Tibial nerve (tissue), 4 donors: ENCODE measurements around the gene ROMO1. TPM values are rescaled to one million over a fixed set of nuclear protein-coding genes. Genes with fewer than 3 reads are reported as not detected.

Experiments used
- DNase-seq, 2 donors: peaks; one replicate each; pipeline ENCODE4 v3.0.0-alpha.2; 2019; ENCODE audit warnings: low spot score in 2 of 2
- H3K27ac ChIP-seq, 4 donors: fragments of 200-600 bp; sonication (generic) in 3 of 4; one replicate each; pipeline ENCODE4 v1.5.1; 2017 to 2019; ENCODE audit warnings: mild to moderate bottlenecking in 1 of 4
- H3K27me3 ChIP-seq, 2 donors: fragments of 200-600 bp; sonication (generic) in 1 of 2; one replicate each; pipeline versions ENCODE4 v1.5.1 to v1.6.0; 2017 to 2019
- H3K36me3 ChIP-seq, 3 donors: fragments of 200-600 bp; sonication (generic); one replicate each; pipeline ENCODE4 v1.5.1; 2018 to 2019
- H3K4me1 ChIP-seq, 4 donors: fragments of 200-600 bp; sonication (generic) in 3 of 4; one replicate each; pipeline ENCODE4 v1.5.1; 2017 to 2019
- H3K4me3 ChIP-seq, 4 donors: fragments of 200-600 bp; sonication (generic) in 3 of 4; one replicate each; pipeline ENCODE4 v1.5.1; 2017 to 2019; ENCODE audit warnings: mild to moderate bottlenecking in 1 of 4, moderate library complexity in 1 of 4
- H3K9me3 ChIP-seq, 4 donors: fragments of 200-600 bp; sonication (generic) in 3 of 4; one replicate each; pipeline ENCODE4 v1.5.1; 2017 to 2019
- EP300 ChIP-seq, 2 donors: sonication (generic); formaldehyde crosslinking; IDR thresholded peaks; one replicate each; pipeline ENCODE4 v1.6.1; 2017; ENCODE audit warnings: antibody characterized with exemption in 2 of 2, mild to moderate bottlenecking in 1 of 2
- POLR2A ChIP-seq, 2 donors: fragments of 450-650 bp; IDR thresholded peaks; one replicate each; pipeline ENCODE4 v1.6.1; 2017; ENCODE audit warnings: antibody characterized with exemption in 2 of 2, mild to moderate bottlenecking in 2 of 2, moderate library complexity in 2 of 2
- WGBS, 2 donors: methylation state at CpG; one replicate each; pipeline ENCODE4 v1.1.5; 2018; 5-methylcytosine and 5-hydroxymethylcytosine counted together
- total RNA-seq, 4 donors: library from RNA; depleted of rRNA; stranded (reverse); fragments of >200 nt; gene quantifications; one replicate each; pipeline ENCODE4 v1.1.0, GENCODE V29; 2016
- TF ChIP-seq, protein P1 (sequence below), 5 experiments: fragments of 200-600 bp in 3 of 5; fragments of 450-650 bp in 2 of 5; sonication (generic) in 3 of 5; IDR thresholded peaks; one replicate each; pipeline ENCODE4 v1.5.1; 2016 to 2019; ENCODE audit warnings: antibody characterized with exemption in 5 of 5, mild to moderate bottlenecking in 3 of 5, moderate library complexity in 2 of 5

Gene ROMO1
- total RNA-seq, 4 donors from 2014 or later = 237 to 447 (median 320) TPM

DNA sequence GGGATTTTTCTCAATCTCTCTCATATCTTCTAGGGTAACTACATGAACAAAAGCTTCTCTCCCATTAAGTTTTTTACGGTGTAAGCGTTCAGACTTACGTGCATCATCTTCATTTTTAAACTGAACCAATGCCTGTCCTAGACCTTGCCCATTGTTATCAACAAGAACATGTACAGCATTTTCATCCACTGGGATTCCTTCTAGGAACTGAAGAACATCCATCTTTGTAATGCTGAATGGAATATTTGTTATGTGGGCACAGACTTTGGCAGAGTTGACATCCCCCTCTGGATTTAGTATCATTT is 45.8 kb upstream of the ROMO1 start:
- 95 to 96% methylated on average over 3 of the region's 3 CpGs for WGBS, 2 donors
- TF ChIP-seq POLR2A (IDR thresholded peaks at IDR 0.05) (no peak), EP300 (IDR thresholded peaks at IDR 0.05) (no peak)
- TF ChIP-seq, protein P1, sequence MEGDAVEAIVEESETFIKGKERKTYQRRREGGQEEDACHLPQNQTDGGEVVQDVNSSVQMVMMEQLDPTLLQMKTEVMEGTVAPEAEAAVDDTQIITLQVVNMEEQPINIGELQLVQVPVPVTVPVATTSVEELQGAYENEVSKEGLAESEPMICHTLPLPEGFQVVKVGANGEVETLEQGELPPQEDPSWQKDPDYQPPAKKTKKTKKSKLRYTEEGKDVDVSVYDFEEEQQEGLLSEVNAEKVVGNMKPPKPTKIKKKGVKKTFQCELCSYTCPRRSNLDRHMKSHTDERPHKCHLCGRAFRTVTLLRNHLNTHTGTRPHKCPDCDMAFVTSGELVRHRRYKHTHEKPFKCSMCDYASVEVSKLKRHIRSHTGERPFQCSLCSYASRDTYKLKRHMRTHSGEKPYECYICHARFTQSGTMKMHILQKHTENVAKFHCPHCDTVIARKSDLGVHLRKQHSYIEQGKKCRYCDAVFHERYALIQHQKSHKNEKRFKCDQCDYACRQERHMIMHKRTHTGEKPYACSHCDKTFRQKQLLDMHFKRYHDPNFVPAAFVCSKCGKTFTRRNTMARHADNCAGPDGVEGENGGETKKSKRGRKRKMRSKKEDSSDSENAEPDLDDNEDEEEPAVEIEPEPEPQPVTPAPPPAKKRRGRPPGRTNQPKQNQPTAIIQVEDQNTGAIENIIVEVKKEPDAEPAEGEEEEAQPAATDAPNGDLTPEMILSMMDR (IDR thresholded peaks at IDR 0.05) = no peak
- peaks cover 0 to 31% (median 15%) of the 10 kb centered on the region in 3 donors for H3K36me3 ChIP-seq
- peaks cover 0 to 75% (median 14%) of the 10 kb centered on the region in 4 donors for H3K4me1 ChIP-seq
- H3K27me3 ChIP-seq = no peaks in the 10 kb centered on the region
- H3K4me3 ChIP-seq = no peak overlapping the region
- no peak for DNase-seq
- H3K9me3 ChIP-seq = no peaks in the 10 kb centered on the region
- no peak overlapping the region for H3K27ac ChIP-seq

DNA sequence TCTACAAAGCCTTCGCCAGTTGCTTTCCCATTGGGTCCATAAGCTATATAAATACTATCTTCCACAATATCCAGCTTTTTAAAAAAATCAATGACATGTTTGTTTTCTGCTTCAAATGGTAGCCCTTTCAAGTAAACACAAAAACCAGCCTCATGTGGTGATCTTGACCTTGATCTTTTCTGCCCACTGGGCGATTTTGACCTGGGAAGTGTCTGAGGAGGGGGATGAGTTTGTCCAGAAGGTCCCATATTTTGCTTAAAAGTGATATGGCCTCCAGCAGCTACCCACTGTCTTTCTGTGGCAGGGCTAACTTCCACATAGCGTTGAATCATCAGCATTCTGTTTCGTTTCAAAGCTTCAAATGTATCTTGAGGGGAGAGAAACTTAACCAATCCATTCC is 45.3 kb upstream of the ROMO1 start:
- Histone ChIP-seq H3K9me3 (no peaks in the 10 kb centered on the region), H3K27me3 (no peaks in the 10 kb centered on the region), H3K4me1 (peaks cover 0 to 75% (median 11%) of the 10 kb centered on the region in 4 donors), H3K4me3 (no peak overlapping the region), H3K27ac (no peak overlapping the region), H3K36me3 (peaks cover 0 to 31% (median 15%) of the 10 kb centered on the region in 3 donors)
- TF ChIP-seq, protein P1 (IDR thresholded peaks at IDR 0.05) = no peak
- TF ChIP-seq EP300 (IDR thresholded peaks at IDR 0.05) (no peak), POLR2A (IDR thresholded peaks at IDR 0.05) (no peak)
- no peak for DNase-seq
- WGBS, 2 donors = 70 to 77% methylated on average over 4 of the region's 4 CpGs

DNA sequence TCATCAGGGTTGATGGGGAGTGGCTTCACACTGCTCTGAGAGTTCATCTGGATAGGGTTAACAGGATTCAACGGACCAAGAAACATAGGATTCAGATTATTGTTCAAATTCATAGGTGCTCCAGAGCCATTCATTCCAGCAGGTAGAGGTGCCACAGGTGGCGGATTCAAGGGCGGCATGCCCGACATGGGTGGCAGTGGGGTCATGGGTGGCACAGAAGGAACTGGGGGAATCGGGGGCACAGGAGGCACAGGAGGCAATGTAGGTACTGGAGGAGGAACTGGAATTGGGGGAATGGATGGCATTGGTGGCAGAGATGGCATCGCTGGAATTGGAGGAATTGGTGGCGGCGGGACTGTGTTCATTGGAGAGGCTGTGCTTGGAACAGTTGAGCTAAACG is 44.8 kb upstream of the ROMO1 start:
- no peak overlapping the region for H3K27ac ChIP-seq
- WGBS, 2 donors = 94 to 95% methylated on average over 9 of the region's 9 CpGs
- peaks cover 0 to 31% (median 15%) of the 10 kb centered on the region in 3 donors for H3K36me3 ChIP-seq
- no peak for DNase-seq
- H3K27me3 ChIP-seq = no peaks in the 10 kb centered on the region
- TF ChIP-seq POLR2A (IDR thresholded peaks at IDR 0.05) (no peak), EP300 (IDR thresholded peaks at IDR 0.05) (no peak)
- TF ChIP-seq, protein P1 (IDR thresholded peaks at IDR 0.05) = no peak
- H3K9me3 ChIP-seq = no peaks in the 10 kb centered on the region
- H3K4me1 ChIP-seq = peaks cover 0 to 75% (median 10%) of the 10 kb centered on the region in 4 donors
- H3K4me3 ChIP-seq = no peak overlapping the region

DNA sequence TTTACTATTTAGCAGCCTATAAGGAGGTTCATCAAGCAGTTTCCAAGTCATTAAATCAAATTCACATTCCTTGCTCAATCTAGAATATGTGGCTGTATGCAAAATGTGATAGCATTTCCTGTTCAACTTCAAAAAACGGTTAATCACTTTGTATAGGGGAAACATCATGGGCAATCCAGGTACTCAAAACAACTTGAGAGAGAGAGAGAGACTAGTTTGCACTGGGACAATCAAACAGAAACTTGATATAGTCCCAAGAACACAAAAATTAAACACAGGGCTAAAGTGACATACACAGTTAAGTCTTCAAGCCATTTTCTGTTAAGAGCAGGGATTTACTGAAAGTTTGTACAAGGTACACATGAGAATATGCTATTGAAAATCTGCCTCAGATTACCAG is 41.9 kb upstream of the ROMO1 start:
- H3K36me3 ChIP-seq = peaks cover 0 to 30% (median 15%) of the 10 kb centered on the region in 3 donors
- H3K27me3 ChIP-seq = no peaks in the 10 kb centered on the region
- peaks cover 0 to 78% (median 36%) of the 10 kb centered on the region in 4 donors for H3K4me1 ChIP-seq
- H3K4me3 ChIP-seq = no peak overlapping the region
- H3K9me3 ChIP-seq = no peaks in the 10 kb centered on the region
- TF ChIP-seq POLR2A (IDR thresholded peaks at IDR 0.05) = no peak
- TF ChIP-seq, protein P1 (IDR thresholded peaks at IDR 0.05) = no peak
- no peak for TF ChIP-seq EP300 (IDR thresholded peaks at IDR 0.05)
- no peak overlapping the region for H3K27ac ChIP-seq
- no peak for DNase-seq
- 30 to 32% methylated on average over 1 of the region's 1 CpG for WGBS, 2 donors

DNA sequence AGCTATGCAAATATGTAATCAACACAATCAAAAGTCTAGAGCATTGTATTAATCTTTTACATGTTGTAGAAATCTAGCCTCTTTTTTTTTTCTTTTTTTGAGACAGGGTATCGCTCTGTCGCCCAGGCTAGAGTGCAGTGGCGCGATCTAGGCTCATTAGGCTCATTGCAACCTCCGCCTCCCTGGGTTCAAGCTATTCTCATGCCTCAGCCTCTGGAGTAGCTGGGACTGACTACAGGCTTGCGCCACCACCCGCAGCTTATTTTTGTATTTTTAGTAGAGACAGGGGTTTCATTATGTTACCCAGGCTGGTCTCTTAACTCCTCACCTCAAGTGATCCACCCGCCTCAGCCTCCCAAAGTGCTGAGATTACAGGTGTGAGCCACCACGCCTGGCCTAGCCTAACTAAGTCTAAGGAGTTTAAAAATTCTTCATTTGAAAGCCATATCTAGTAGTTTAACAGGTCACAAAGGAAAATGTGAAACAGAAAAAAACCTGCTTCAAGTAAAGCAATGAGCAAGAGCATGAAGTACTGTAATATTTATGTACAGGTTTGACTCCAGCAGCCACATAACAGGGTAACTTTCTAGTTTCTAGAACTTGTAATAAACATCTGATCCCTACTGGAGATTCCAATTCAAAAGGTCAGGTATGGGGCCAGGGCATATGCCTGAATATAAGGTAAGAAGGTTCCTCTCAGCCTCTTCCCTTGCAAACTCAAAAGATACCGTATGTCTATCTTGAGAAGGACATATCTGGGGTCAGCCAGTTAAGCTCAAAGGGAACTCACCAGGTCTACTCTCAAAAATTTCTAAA is 38.9 kb upstream of the ROMO1 start:
- Histone ChIP-seq H3K4me3 (no peak overlapping the region), H3K4me1 (peaks cover 0 to 80% (median 47%) of the 10 kb centered on the region in 4 donors), H3K27me3 (no peaks in the 10 kb centered on the region), H3K27ac (no peak overlapping the region), H3K9me3 (no peaks in the 10 kb centered on the region), H3K36me3 (no peaks in the 10 kb centered on the region)
- 90 to 95% methylated on average over 10 of the region's 10 CpGs for WGBS, 2 donors
- no peak for DNase-seq
- TF ChIP-seq EP300 (IDR thresholded peaks at IDR 0.05) = no peak
- TF ChIP-seq, protein P1 (IDR thresholded peaks at IDR 0.05) = no peak
- no peak for TF ChIP-seq POLR2A (IDR thresholded peaks at IDR 0.05)
